Endothelial cell of umbilical vein (primary cell): ENCODE measurements around the gene ZNF799.
"Not testable (repeated sequence)": the region's sequence is repeated elsewhere in the genome, so short reads cannot be mapped to it uniquely, and the experiment has no call there.

Source experiments
- CTCF ChIP-seq, 2 donors: IDR thresholded peaks; 1 replicate in 1 of 2; 2 replicates in 1 of 2; pipeline ENCODE4 v1.5.1; 2011; ENCODE audit warnings: low read length in 2 of 2, mild to moderate bottlenecking in 2 of 2, moderate library complexity in 2 of 2, control low read depth in 1 of 2, inconsistent platforms in 1 of 2, low read depth in 1 of 2; ENCODE audit not compliant: insufficient read depth in 1 of 2; ENCODE audit errors: extremely low read depth in 1 of 2
- EZH2 ChIP-seq: IDR thresholded peaks from 2 replicates; pipeline ENCODE4 v1.6.1; 2012; ENCODE audit warnings: borderline replicate concordance, low read depth, mild to moderate bottlenecking, moderate library complexity, low read length, inconsistent platforms; ENCODE audit not compliant: severe bottlenecking
- FOS ChIP-seq: IDR thresholded peaks from 2 replicates; pipeline ENCODE4 v1.6.1; 2011; ENCODE audit warnings: mild to moderate bottlenecking, low read length, moderate library complexity, borderline replicate concordance; ENCODE audit not compliant: insufficient read depth
- GATA2 ChIP-seq: IDR thresholded peaks from 2 replicates; pipeline ENCODE4 v1.7.0; 2011; ENCODE audit warnings: low read depth, mild to moderate bottlenecking, moderate library complexity, mixed read lengths, low read length; ENCODE audit not compliant: insufficient read length, insufficient read depth
- JUN ChIP-seq: IDR thresholded peaks from 2 replicates; pipeline ENCODE4 v1.6.1; 2011; ENCODE audit warnings: borderline replicate concordance, low read depth; ENCODE audit not compliant: insufficient read length, insufficient read depth
- MAX ChIP-seq: IDR thresholded peaks from 2 replicates; pipeline ENCODE4 v1.6.1; 2011; ENCODE audit not compliant: insufficient read depth, insufficient read length
- MYC ChIP-seq: IDR thresholded peaks from one replicate; pipeline ENCODE4 v1.6.1; 2011; ENCODE audit warnings: mild to moderate bottlenecking, low read depth, low read length
- POLR2A ChIP-seq: IDR thresholded peaks from 2 replicates; pipeline ENCODE4 v1.6.1; 2012; ENCODE audit warnings: low read depth, mild to moderate bottlenecking, control low read depth, low read length
- POLR2AphosphoS5 ChIP-seq: IDR thresholded peaks from 2 replicates; pipeline ENCODE4 v1.6.1; 2012; ENCODE audit warnings: low read depth, mild to moderate bottlenecking, control low read depth, low read length, moderate library complexity; ENCODE audit not compliant: insufficient read depth

- TF ChIP-seq JUN; CTCF (IDR thresholded peaks at IDR 0.05; ENCODE audit: extremely low read depth in 1 of 2, insufficient read depth in 1 of 2, low read depth in 1 of 2, low read length in 2 of 2); POLR2A; POLR2AphosphoS5; MAX; EZH2; FOS; MYC; GATA2: not testable (repeated sequence)
Observed at GRCh38 chr19:12430726-12431299, 29.7 kb upstream of the ZNF799 start.
